Muscle of arm (tissue), 12 donors: ENCODE results near the gene MNAT1. TPM values are rescaled to one million over a fixed set of nuclear protein-coding genes. Genes with fewer than 3 reads are reported as not detected.
"Not testable (repeated sequence)": the region's sequence is repeated elsewhere in the genome, so short reads cannot be mapped to it uniquely, and the experiment has no call there.

Source experiments
- DNase-seq: peaks from one replicate; pipeline ENCODE4 v3.0.0-alpha.2; 2013
- polyA plus RNA-seq, 12 donors: library from polyadenylated mRNA; unstranded; fragments of 120-200 nt; gene quantifications; one replicate each; pipeline ENCODE4 v1.2.1, GENCODE V29; 2013; ENCODE audit not compliant: insufficient read length in 12 of 12

MNAT1 gene
- polyA plus RNA-seq, 12 donors: 42.5 to 65.9 (median 57.4) TPM; not detected in 1

DNA sequence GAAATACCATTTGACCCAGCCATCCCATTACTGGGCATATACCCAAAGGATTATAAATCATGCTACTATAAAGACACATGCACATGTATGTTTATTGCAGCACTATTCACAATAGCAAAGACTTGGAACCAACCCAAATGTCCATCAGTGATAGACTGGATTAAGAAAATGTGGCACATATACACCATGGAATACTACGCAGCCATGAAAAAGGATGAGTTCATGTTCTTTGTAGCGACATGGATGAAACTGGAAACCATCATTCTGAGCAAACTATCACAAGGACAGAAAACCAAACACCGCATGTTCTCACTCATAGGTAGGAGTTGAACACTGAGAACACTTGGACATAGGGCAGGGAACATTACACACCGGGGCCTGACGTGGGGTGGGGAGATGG, 3.3 kb upstream of the MNAT1 start:
- DNase-seq: not testable (repeated sequence)

DNA sequence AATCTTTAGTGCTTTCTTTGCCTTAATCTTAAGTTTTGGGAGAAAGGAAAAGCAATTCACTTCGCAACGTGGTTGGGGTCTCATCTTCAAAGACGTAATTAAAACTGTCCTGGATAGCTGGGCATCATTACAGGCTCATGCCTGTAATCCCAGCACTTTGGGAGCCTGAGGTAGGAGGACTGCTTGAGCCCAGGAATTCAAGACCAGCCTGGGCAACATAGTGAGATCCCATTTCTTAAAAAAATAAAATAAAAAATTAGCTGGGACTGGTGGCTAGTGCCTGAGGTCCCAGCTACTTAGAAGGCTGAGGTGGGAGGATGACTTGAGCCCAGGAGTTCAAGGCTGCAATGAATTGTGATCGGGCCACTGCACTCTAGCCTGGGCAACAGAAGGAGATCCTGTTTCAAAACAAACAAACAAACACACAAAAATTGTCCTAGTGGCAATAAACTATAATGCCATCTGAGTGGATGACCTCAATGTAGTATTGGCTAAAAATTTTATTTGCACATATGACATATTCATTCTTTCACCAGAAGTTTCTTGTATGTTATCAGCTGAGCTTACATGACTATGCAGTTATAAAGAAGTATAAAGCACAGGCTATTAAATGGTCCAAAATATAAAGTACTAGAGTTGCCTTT, 1.6 kb upstream of the MNAT1 start:
- no peak for DNase-seq

DNA sequence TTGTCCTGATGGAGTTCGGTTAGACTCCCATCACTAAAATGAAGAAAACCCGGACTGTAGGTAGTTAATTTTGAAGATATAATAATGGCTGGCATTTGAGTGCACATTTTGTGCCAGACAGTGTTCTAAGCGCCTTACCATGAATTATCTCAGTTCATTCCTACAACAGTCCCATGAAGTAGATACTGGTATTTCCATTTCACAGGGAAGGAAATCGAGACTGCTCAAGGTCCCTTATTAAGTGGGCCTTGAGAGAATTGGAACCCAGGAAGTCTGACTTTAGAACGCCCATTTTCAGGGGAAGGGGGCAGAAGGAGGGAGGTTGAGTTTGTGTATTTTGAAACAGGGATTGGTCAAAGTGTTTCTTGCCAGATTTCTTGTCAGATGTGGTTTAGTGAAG, 855 bp downstream of the MNAT1 start:
- DNase-seq: no peak

DNA sequence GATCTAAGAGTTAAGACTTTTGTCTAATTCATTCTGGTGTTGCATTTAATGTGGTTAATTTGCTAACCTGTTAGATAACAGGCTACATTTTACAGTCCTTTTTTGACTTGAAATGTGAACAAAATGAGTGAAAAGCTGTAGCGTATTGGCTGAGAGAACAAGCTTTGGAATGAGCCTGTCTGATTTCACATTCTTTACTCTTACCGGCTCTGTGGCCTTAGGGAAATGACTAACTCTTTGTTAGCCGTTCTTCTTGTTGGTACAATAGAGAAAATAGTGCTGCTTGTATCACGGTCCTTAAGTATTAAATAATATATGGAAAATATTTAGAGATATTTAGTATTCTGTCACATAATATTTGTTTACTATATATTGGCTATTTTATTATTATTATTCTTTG, 1.9 kb downstream of the MNAT1 start:
- DNase-seq: no peak

- DNase-seq: no peak
Measured at GRCh38 chr14:60738843-60739508, 4.4 kb downstream of the MNAT1 start.

- no peak for DNase-seq
Measured at GRCh38 chr14:60744566-60744965, 10.0 kb downstream of the MNAT1 start.

DNA sequence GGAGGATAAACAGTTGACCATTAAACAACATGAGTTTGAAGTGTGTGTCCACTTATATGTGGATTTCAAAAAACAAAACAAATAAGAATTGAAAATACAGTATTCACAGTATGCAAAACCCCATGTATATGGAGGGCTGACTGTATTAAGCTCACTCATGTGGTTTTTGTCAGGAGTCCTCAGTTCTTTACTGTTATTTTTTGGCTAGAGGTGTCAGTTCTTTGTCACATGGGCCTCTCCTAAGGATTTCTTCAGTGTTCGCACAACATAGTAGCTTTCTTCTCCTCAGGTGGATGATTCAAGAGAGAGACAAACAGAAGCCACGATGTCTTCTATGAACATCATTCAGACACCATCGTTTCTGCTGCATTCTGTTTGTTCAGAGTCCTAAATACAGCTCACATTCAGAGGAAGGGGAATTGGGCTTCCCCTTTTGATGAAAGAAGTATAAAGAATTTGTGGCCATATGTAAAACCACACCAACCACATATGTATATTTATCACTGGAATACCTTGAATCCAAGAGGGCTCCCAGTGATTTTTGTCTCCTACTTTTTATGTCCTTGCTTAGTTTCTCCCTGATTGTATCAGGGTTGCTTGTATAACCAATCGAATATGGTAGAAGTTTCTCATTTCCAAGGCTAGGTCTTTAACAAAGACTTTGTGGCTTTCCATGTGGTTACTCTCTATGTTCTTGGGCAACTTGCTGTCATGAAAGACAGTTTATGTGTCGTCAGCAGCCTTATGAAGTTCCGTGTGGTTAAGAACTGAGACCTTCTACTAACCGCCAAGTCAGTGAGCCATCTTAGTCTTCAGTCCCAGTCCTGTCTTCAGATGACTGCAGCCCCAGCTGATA, 18.9 kb downstream of the MNAT1 start:
- no peak for DNase-seq

- no peak for DNase-seq
Measured at GRCh38 chr14:60756847-60757246, 22.3 kb downstream of the MNAT1 start.

DNA sequence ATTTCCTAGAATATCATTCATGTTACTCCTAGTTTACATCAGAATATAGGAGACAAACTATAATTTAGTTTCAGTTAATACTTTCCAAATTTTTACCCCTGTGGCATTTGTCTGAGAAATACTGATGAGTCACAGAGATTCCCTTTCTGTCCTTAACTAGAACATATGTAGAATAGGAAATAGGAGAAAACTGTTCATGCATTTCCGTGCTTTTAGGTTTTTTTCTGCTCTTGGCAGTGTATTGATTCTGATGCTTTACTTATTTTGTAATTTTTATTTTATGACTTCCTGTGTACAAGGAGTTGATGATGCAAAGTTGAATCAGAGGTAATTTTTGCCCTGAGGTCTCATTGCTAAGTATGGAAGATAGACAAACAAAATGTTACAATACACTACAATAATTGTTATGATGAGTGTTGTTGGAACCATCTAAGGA, 23.0 kb downstream of the MNAT1 start:
- DNase-seq: no peak

GRCh38 chr14:60758885-60759284, 24.3 kb downstream of the MNAT1 start:
- DNase-seq: no peak

GRCh38 chr14:60760209-60760608, 25.6 kb downstream of the MNAT1 start:
- no peak for DNase-seq

GRCh38 chr14:60760644-60761364, 26.2 kb downstream of the MNAT1 start:
- DNase-seq: no peak

DNA sequence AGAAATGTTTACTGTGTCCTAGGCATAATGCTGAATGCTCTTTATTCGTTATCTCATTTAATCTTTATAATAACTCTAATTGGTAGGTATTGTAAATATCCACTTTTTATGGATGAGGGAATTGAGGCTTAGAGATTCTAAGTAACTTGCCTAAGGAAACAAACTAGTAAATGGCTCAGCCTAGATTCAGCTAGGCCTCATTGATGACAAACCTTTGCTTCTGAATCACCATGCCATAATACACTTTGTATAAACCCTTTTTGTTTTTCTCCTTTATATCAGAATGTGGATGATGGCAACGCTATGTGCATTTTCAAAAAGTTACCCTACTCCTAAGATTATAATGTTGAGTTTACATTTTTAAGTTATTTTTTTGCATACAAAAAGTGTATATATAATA, 34.0 kb downstream of the MNAT1 start:
- DNase-seq: no peak

DNA sequence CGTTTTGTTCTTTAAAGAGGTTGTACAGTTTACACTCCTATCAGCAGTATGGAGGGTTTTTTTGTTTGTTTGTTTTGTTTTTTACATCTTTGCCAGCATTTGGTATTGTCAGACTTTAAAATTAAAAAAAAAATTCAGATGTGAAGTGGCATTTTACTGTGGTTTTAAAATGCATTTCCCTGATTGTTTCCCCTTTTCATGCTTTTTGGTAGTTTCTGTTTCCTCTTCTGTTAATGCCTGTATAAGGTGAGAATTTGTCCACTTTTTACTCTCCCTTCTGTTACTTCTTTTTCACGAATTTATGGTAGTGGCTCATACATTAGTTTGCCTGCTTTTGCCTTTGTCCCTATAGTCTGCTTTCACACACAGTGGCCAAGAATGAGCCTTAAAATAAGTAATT, 36.6 kb downstream of the MNAT1 start:
- no peak for DNase-seq

- DNase-seq: no peak
Measured at GRCh38 chr14:60773558-60773957, 39.0 kb downstream of the MNAT1 start.

DNA sequence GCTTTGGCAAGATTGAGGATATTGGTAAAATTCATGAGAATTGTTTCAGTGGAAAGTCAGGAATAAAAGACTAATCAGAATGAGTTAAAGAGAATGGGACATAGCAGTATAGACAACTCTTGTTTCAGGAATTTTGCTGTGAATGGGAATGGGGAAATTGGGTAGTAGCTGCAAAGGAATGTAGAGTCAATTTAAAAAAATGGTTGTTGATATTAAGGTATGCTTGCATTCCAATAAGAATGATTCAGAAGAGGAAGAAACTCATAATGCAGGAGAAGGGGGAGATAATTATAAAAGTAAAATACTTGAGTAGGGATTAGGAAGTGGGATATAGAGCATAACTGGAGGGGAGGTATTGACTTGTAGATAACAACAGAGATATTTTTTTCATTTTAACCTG, 40.7 kb downstream of the MNAT1 start:
- no peak for DNase-seq

GRCh38 chr14:60777856-60778578, 43.5 kb downstream of the MNAT1 start:
- DNase-seq: no peak

- not testable (repeated sequence) for DNase-seq
Measured at GRCh38 chr14:60779745-60780514, 45.4 kb downstream of the MNAT1 start.

DNA sequence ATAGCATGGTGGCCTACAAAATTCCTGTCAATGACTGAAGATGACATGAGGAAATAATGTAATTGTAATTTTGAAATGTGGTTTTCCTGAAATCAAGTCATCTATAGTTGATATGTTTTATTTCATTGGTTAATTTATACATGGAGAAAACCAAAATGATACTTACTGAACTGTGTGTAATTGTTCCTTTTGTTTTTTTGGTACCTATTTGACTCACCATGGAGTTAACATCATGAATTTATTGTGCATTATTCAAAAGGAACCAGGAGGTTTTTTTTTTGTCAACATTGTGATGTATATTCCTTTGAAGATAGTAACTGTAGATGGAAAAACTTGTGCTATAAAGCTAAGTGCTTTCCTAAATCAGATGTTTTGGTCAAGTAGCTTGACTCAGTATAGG, 46.0 kb downstream of the MNAT1 start:
- DNase-seq: not testable (repeated sequence)

DNA sequence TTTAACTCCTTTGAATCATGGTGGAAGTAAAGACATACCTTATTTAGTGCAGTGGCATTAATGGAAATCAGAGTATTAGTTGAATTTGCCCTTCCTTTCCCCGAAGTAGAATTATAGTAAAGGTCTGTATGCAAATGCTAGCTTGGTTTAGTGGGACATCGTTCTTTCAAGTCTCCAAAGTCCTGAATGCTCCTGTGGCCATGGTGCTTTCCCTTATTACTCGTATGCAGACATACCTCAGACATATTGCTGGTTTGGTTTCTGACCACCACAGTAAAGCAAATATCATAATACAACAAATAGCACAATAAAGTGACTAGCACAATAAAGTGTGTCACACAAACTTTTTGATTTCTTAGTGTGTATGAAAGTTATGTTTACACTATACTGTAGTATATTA, 52.3 kb downstream of the MNAT1 start:
- DNase-seq: no peak

- no peak for DNase-seq
Measured at GRCh38 chr14:60789656-60790055, 55.1 kb downstream of the MNAT1 start.
